ENCODE measurements around the gene TERC. TPM values are rescaled to one million over a fixed set of nuclear protein-coding genes. Genes with fewer than 3 reads are reported as not detected.

TERC gene
- total RNA-seq, 3 donors from 2014 or later = 125 to 194 (median 179) TPM

GRCh38 chr3:169777822-169778221 is 13.0 kb upstream of the TERC start:
- Histone ChIP-seq H3K36me3 (no peaks in the 10 kb centered on the region), H3K4me1 (peaks cover 0 to 14% of the 10 kb centered on the region in 2 donors), H3K27me3 (no peaks in the 10 kb centered on the region), H3K9me3 (no peaks in the 10 kb centered on the region), H3K4me3 (no peak overlapping the region), H3K27ac (no peak overlapping the region)
- TF ChIP-seq CTCF (IDR thresholded peaks at IDR 0.05) (no peak), POLR2A (IDR thresholded peaks at IDR 0.05) (no peak)
- intact Hi-C loops (cut with DNase I; ENCODE audit: low total_unique reads) = no loop called here
- no peak for DNase-seq (ENCODE audit: low spot score in 2 of 2)

DNA sequence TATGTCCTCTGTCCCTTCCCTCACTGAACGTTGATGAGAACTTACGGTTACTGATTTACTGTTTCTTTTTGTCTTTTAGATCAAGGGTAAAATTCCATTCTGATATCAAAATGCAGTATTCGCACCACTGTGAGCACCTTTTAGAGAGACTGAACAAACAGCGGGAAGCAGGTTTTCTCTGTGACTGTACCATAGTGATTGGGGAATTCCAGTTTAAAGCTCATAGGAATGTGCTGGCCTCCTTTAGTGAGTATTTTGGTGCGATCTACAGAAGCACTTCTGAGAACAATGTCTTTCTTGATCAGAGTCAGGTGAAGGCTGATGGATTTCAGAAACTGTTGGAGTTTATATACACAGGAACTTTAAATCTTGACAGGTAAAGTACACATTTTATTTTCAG is 9.3 kb upstream of the TERC start:
- H3K9me3 ChIP-seq = no peaks in the 10 kb centered on the region
- DNase-seq (ENCODE audit: low spot score in 2 of 2) = no peak
- H3K36me3 ChIP-seq = no peaks in the 10 kb centered on the region
- peaks cover 0 to 14% of the 10 kb centered on the region in 2 donors for H3K4me1 ChIP-seq
- H3K27ac ChIP-seq = peak overlapping the region in 1 of 2 donors; percentile 99
- intact Hi-C loops (cut with DNase I; ENCODE audit: low total_unique reads) = no loop called here
- H3K27me3 ChIP-seq = no peaks in the 10 kb centered on the region
- TF ChIP-seq POLR2A (IDR thresholded peaks at IDR 0.05) = no peak
- TF ChIP-seq CTCF (IDR thresholded peaks at IDR 0.05) = no peak
- no peak for TF ChIP-seq POLR2AphosphoS5 (IDR thresholded peaks at IDR 0.05)
- peak overlapping the region; percentile 92 to 100 (median 93) for H3K4me3 ChIP-seq

DNA sequence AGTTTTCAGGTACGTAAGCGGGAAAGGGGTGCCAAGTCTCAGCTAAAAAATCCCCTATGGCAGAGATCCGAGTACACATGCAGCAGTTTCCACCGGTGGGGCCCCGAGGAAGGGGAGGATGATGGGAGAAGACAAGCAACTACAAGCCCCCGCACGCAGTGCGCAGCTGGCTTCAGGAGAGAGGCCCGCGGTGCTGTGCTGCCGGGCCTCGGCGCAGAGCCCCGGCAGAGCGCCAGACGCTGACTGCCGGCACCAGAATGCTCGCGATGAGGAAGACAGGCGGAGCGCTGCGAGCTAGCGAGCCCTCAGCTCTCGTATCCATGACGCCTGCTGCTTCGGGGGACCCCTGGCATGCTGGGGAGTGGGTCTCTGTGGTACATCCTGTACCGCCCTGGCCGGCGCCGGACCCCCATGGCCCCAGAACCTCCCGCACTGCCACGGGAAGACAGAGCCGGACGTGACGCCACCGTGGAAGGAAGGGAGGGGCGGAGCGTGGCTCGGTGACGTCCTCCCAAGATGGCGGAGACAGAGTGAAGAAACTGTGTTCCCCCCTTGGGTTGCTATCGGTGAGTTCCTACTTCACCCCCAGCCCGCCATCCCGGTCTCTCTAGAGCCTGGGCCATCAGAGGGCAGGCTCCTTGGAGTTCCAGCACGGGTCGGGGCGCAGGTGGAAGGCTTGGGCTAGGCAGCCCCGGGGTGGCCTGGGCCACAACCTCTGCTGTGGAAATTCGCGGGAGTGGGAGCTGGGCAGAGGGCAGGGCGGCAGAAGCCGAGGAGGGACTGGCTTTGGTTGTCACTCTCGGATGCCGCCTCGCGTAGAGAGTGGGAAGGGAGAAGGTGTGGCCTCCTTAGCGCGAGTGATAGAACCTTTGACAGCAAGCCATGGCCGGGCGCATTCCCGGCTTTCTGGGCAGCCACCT is 8.3 kb upstream of the TERC start, which contains the start of gene MYNN:
Gene MYNN, plus strand, starts transcription at position 500 of the 920 bp plus-strand sequence. CDS start 900 bp downstream, outside the sequence.
- no peaks in the 10 kb centered on the region for H3K9me3 ChIP-seq
- peak within 1 kb of the TSS; percentile 99 to 100 for H3K27ac ChIP-seq
- H3K27me3 ChIP-seq = no peaks in the 10 kb centered on the region
- peak; percentile 90 to 93 for DNase-seq (ENCODE audit: low spot score in 2 of 2)
- H3K4me3 ChIP-seq = peak within 1 kb of the TSS; percentile 92 to 100 (median 93)
- peaks cover 0 to 14% of the 10 kb centered on the region in 2 donors for H3K4me1 ChIP-seq
- no peaks in the 10 kb centered on the region for H3K36me3 ChIP-seq
- TF ChIP-seq POLR2AphosphoS5 (IDR thresholded peaks at IDR 0.05) (peak; percentile 99 to 100 (median 99)), CTCF (IDR thresholded peaks at IDR 0.05) (no peak), POLR2A (IDR thresholded peaks at IDR 0.05) (peak; percentile 99)
- intact Hi-C loops (cut with DNase I; ENCODE audit: low total_unique reads) = no loop called here

GRCh38 chr3:169772305-169772896 is 7.5 kb upstream of the TERC start:
- Histone ChIP-seq H3K9me3 (no peaks in the 10 kb centered on the region), H3K4me3 (peak overlapping the region; percentile 92 to 100 (median 93)), H3K4me1 (peaks cover 0 to 14% of the 10 kb centered on the region in 2 donors), H3K27me3 (no peaks in the 10 kb centered on the region), H3K36me3 (no peaks in the 10 kb centered on the region), H3K27ac (peak overlapping the region; percentile 99 to 100)
- no peak for TF ChIP-seq POLR2AphosphoS5 (IDR thresholded peaks at IDR 0.05)
- TF ChIP-seq CTCF (IDR thresholded peaks at IDR 0.05) = no peak
- no peak for TF ChIP-seq POLR2A (IDR thresholded peaks at IDR 0.05)
- peak in 1 of 2 donors; percentile 67 for DNase-seq (ENCODE audit: low spot score in 2 of 2)
- intact Hi-C loops (cut with DNase I; ENCODE audit: low total_unique reads) = no loop called here

Measured in breast epithelium (tissue), 4 donors.